ENCODE measurements around the gene MFAP2.

MFAP2 gene

GRCh38 chr1:17007121-17007520 is 26.7 kb upstream of the MFAP2 start:
- no peak for DNase-seq

GRCh38 chr1:17005365-17005740 is 24.9 kb upstream of the MFAP2 start:
- no peak for DNase-seq

- no peak for DNase-seq
Observed at GRCh38 chr1:17004466-17005364, 24.3 kb upstream of the MFAP2 start.

- no peak for DNase-seq
Observed at GRCh38 chr1:17002524-17002902, 22.1 kb upstream of the MFAP2 start.

- DNase-seq: no peak
Observed at GRCh38 chr1:17001760-17002523, 21.5 kb upstream of the MFAP2 start.

GRCh38 chr1:16999863-17000262 is 19.4 kb upstream of the MFAP2 start:
- no peak for DNase-seq

GRCh38 chr1:16998589-16998988 is 18.2 kb upstream of the MFAP2 start:
- no peak for DNase-seq

GRCh38 chr1:16996845-16997244 is 16.4 kb upstream of the MFAP2 start:
- no peak for DNase-seq

GRCh38 chr1:16993521-16994038 is 13.2 kb upstream of the MFAP2 start:
- DNase-seq: no peak

- DNase-seq: no peak
Observed at GRCh38 chr1:16992675-16993074, 12.3 kb upstream of the MFAP2 start.

- no peak for DNase-seq
Observed at GRCh38 chr1:16992102-16992501, 11.7 kb upstream of the MFAP2 start.

GRCh38 chr1:16991571-16991970 is 11.2 kb upstream of the MFAP2 start:
- DNase-seq: no peak

- DNase-seq: no peak
Observed at GRCh38 chr1:16989676-16990391, 9.4 kb upstream of the MFAP2 start.

- DNase-seq: no peak
Observed at GRCh38 chr1:16988210-16988609, 7.8 kb upstream of the MFAP2 start.

- DNase-seq: no peak
Observed at GRCh38 chr1:16986962-16987361, 6.5 kb upstream of the MFAP2 start.

- DNase-seq: no peak
Observed at GRCh38 chr1:16986560-16986959, 6.1 kb upstream of the MFAP2 start.

GRCh38 chr1:16986113-16986512 is 5.7 kb upstream of the MFAP2 start:
- DNase-seq: no peak

GRCh38 chr1:16984717-16985116 is 4.3 kb upstream of the MFAP2 start:
- DNase-seq: no peak

GRCh38 chr1:16983649-16984048 is 3.2 kb upstream of the MFAP2 start:
- no peak for DNase-seq

- DNase-seq: no peak
Observed at GRCh38 chr1:16982902-16983301, 2.5 kb upstream of the MFAP2 start.

- DNase-seq: no peak
Observed at GRCh38 chr1:16981269-16981849, 939 bp upstream of the MFAP2 start.

GRCh38 chr1:16979475-16980327 is 719 bp downstream of the MFAP2 start:
- no peak for DNase-seq

Measured in inflammatory macrophage treated with lipopolysaccharide for 4 hours (primary cell).